Islet of Langerhans (tissue), 1 donor: Measurements from ENCODE around the gene C1orf94.

Experiments
- FAIRE-seq: peaks from one replicate; lab custom pipeline; 2011; peaks lifted over from hg19 to GRCh38; lab: Jason Lieb, UNC

C1orf94 gene

GRCh38 chr1:34176830-34177603, at the start of gene C1orf94:
Gene C1orf94 (plus strand): TSS chr1:34176907. CDS start chr1:34177790, 883 bp downstream.
- no peak for FAIRE-seq

- FAIRE-seq = no peak
Measured at GRCh38 chr1:34127006-34128000, 49.4 kb upstream of the C1orf94 start.

GRCh38 chr1:34128186-34128889, 48.4 kb upstream of the C1orf94 start:
- no peak for FAIRE-seq

- FAIRE-seq = no peak
Measured at GRCh38 chr1:34129630-34130029, 47.1 kb upstream of the C1orf94 start.

- FAIRE-seq = no peak
Measured at GRCh38 chr1:34130306-34130705, 46.4 kb upstream of the C1orf94 start.

GRCh38 chr1:34131396-34132160, 45.1 kb upstream of the C1orf94 start:
- FAIRE-seq = no peak

DNA sequence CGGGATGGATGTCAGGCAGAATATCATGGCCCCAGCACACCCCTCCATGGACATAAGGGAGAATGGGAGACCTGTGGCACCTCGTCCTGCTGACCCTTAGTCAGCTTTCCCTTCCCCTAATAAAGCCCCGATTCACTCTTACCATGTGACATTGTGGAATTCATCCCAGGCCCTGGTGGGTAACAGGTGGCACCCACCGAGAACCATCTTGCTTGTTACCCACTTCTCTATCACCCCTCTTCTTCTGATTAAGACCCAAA, 44.6 kb upstream of the C1orf94 start:
- FAIRE-seq = no peak

DNA sequence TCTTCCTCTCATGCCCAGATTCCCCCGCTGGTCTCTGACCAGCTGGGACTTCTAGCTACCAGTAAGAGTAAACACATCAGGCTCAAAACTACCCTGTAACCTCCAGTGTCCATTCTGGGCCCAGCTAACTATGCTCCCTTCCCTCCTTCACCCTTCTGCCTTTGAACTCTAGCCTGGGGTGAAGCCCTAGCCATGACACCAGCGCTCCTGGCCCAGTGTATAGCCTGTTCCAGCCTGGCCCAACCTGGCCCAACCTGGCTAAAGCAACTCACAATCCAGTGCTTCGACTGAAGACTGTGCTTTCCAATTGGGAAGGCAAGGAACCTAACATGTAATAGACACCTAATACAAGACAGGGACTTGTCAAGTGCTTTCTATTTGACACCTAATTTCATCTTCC, 39.3 kb upstream of the C1orf94 start:
- FAIRE-seq = no peak

DNA sequence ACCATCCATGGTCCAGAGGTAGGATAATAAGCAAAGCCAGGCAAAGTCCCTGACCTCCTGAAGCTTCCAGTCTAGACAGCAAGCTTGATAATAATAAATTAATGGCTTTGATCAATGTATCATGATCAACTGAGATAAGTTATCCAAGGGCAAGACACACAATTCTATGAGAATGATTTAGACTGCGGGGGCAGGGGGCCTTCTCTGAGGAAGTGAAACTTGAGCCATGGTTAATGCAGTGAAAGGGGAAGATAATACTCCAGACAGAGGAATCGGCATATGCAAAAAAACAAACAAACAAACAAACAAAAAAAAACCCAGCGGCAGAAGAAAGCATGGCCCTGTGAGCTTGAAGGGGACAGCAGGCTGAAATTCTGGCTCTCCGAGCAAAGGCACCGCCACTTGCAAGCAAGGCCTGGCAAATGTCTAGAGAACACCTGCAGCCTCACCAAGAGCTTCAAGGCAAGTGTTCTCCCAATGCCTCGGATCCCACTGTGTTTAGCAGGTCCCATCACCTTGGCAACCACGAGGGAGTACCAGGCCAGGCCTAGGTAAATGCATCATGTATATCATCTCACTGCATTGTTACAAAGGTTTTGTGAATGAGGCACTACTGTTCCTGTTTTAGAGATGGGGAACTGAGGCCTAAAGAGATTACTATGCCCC, 36.6 kb upstream of the C1orf94 start:
- FAIRE-seq = no peak

GRCh38 chr1:34143975-34144374, 32.7 kb upstream of the C1orf94 start:
- FAIRE-seq = no peak

DNA sequence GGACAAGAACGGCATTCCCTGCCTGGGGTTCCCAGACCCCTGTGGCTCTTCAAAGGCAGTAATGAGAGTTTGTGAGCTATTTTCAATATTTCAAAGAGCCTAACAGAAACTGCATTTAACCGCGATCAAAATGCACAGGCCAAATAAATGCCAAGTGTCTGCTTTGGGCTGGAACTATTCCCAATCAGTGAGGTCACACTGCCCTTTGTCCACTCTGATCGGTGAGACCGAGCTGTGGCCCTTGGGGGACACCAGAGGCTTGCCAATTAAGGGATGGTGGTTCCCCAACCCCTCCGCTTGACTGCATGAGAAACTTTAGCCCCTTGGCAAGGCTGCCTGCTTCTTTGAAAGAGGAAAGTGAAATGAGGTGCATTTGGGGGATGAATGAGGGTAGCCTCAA, 31.9 kb upstream of the C1orf94 start:
- no peak for FAIRE-seq

DNA sequence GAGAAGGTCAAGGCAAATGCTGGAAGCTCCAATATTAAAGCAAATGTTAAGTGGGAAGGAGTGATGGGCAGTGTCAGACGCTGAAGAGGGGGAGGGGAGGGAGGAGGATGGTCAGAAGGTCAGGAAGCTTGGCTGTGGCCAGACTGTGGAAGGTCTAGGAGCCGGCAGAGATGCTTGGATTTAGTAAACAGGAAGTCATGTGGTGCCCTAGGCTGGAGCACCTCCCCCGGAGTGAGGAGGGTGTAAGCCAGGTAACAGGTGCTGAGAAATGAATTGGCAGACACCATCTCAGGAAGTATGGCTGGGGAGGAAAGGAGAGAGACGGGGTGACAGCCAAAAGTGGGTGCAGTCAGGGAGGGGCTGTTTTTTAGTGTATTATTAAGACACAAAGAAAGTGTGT, 29.4 kb upstream of the C1orf94 start:
- FAIRE-seq = no peak

DNA sequence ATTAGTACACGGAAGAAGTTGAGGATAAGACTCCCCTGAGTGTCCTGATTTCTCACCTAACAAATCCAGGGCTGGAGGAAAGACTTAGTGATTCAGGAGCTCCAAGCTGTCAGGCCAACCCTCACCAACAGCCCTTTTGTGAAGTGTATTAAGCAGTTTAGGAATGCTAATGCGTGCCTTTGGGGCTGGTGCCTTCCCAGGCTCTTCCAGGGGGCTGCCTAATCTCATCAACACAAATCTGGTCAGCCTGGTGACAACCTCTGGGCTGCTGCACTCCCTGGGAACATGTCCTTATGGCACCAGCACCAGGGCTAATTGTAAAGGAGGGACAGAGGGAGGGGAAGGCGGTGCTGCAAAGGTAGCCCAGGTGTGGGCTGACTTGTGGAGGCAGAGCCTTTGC, 27.2 kb upstream of the C1orf94 start:
- FAIRE-seq = no peak

DNA sequence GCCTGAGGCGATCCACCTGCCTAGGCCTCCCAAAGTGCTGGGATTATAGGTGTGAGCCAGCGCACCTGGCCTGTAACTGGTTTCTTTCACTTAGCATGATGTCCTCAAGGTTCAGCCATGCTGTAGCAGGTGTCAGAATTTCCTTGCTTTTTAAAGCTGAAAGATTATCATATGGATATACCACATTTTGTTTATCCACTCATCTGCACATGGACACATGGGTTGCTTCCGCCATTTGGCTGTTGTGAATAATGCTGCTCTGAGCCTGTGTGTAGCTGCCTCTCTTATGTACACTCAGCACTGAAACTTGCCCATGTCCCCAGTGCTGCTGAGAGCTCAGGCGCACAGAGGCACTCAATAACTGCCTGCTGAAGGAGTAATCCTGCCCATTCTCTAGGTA, 23.5 kb upstream of the C1orf94 start:
- no peak for FAIRE-seq

DNA sequence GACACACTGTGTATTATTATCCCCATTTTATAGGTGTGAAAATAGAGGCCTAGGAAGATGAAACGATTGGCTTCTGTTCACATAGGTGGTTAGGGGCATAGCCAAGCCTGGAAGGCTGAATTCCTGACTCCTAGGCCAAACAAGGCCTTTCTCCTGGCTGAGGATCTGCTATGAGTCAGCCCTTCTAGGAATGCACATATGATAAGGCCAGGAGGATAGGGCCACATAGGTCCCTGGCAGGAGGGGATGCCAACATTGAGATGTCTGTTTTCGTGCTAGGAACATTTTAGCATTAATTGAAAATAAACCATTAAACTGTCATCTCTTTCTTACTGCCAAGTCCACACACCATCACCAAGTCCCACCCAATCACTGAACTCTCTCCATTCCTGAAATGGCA, 20.8 kb upstream of the C1orf94 start:
- no peak for FAIRE-seq

GRCh38 chr1:34156739-34157138, 20.0 kb upstream of the C1orf94 start:
- no peak for FAIRE-seq

DNA sequence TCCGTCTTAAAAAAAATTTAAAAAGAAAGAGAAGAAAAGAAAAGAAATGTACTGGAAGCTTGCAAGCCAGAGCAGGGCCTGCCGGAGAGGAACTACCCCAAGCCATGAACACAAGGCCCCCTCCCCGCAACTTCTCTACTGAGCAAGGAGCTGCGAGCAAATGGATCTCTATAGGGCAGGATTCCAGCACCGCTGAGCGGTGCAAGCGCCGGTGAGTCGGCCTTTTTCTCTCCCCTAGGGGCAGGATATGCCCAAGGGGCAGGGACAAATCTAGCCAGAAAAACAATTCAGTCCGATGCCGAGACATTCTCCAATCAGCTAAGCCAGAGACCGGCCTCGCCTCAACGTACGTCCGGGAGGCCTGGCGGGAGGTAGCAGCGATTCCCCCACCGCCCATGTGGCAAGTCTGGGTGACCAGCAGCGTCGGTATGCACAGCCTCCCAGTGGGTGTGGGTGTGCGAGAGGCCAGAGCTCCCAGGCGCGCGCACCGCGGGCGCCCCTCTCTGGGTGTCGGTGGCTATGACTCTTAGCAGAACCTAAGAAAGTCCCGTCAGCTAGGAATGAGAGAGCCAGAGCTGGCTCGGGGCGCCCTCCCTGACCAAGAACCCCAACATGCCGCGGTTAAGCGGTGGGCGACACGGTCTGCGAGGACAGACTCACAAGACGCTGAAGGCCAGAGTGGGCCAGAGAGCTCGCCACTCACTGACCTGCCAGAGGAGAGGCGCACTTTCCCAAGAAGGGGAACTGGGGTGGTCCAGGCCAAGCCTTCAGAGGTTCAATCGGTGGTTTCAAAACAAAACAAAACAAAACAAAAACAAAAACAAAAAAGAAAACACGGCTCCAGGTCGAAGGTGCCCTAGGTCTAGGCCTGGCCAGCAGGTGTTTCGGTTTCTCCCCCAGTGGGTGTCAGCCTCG, 13.6 kb upstream of the C1orf94 start:
- FAIRE-seq = no peak

GRCh38 chr1:34163792-34164731, 12.6 kb upstream of the C1orf94 start:
- FAIRE-seq = no peak

DNA sequence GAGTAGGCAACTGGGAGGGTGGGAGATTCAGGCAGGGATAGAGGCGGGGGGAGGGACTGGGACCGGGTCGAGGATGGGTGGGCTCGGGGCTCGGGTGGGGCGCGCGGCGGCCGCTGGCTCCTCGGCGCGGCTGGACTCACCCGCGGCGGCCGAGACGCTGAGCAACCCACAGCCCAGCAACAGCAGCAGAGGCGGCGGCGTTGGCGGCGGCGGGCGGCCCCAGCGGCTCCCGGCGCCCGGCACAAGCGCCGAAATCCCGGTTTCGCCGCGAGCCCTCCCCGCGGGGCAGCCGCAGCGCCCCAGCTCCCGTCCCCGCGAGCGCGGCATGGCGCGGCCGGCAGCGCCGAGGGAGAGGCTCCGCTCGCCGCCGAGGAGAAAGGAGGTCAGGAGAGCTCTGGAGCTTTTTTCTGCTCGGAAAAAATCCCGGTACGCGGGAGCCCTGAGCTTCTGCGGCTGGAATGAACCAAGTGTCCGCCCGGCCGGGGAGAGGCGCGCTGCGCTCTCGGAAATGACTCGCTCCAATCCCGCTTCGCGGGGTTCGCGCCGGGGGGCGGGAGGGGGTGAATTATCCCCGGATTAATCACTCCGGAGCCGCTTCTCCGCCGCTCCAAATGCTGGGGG, 11.8 kb upstream of the C1orf94 start, which contains the start of gene CSMD2:
TSS of gene CSMD2 (minus strand) at position 460 of the 621 bp plus-strand sequence. CDS start at position 327, 133 bp downstream.
- FAIRE-seq = no peak
